HL-60 (cell line): ENCODE results near the gene MAP7.

Source experiments
- DNase-seq, 2 experiments: peaks; one replicate each; pipeline ENCODE4 v3.0.0-alpha.2; 2010 to 2020; ENCODE audit warnings: low read depth in 1 of 2, low spot score in 1 of 2
- H3K27ac ChIP-seq: fragments of 250-450 bp; sonication (Bioruptor Pico); replicated peaks from 2 replicates; pipeline ENCODE4 v1.5.1; 2020; ENCODE audit warnings: mild to moderate bottlenecking, moderate library complexity
- H3K27me3 ChIP-seq: fragments of 250-450 bp; sonication (Bioruptor Pico); 2 replicates; pipeline ENCODE4 v1.5.1; 2021; ENCODE audit warnings: mild to moderate bottlenecking, moderate library complexity; ENCODE audit not compliant: insufficient read depth, poor library complexity, severe bottlenecking
- H3K4me3 ChIP-seq: replicated peaks from 2 replicates; pipeline ENCODE4 v1.5.1; 2011; ENCODE audit warnings: mild to moderate bottlenecking, control low read depth, low read length; ENCODE audit not compliant: insufficient read depth
- GABPA ChIP-seq: IDR thresholded peaks from 2 replicates; pipeline ENCODE4 v1.6.1; 2012; ENCODE audit warnings: low read depth
- POLR2AphosphoS5 ChIP-seq: IDR thresholded peaks from 2 replicates; pipeline ENCODE4 v1.6.1; 2012; ENCODE audit warnings: low read depth
- REST ChIP-seq: IDR thresholded peaks from 2 replicates; pipeline ENCODE4 v1.6.1; 2012; ENCODE audit warnings: low read depth; ENCODE audit not compliant: insufficient replicate concordance
- SPI1 ChIP-seq: IDR thresholded peaks from 2 replicates; pipeline ENCODE4 v1.6.1; 2012; ENCODE audit warnings: low read depth, mild to moderate bottlenecking, borderline replicate concordance
- TF ChIP-seq, protein P1 (sequence below): IDR thresholded peaks from one replicate; pipeline ENCODE4 v1.5.1; 2011; ENCODE audit warnings: low read length, control low read depth, inconsistent platforms; ENCODE audit not compliant: insufficient read depth

MAP7 gene

GRCh38 chr6:136534268-136534667 is 16.0 kb downstream of the MAP7 start:
- Histone ChIP-seq H3K27me3 (peaks cover 6% of the 10 kb centered on the region), H3K4me3 (no peak overlapping the region), H3K27ac (no peak overlapping the region)
- DNase-seq = no peak
- TF ChIP-seq REST = no peak
- no peak for TF ChIP-seq GABPA
- TF ChIP-seq POLR2AphosphoS5 = no peak
- TF ChIP-seq, protein P1, sequence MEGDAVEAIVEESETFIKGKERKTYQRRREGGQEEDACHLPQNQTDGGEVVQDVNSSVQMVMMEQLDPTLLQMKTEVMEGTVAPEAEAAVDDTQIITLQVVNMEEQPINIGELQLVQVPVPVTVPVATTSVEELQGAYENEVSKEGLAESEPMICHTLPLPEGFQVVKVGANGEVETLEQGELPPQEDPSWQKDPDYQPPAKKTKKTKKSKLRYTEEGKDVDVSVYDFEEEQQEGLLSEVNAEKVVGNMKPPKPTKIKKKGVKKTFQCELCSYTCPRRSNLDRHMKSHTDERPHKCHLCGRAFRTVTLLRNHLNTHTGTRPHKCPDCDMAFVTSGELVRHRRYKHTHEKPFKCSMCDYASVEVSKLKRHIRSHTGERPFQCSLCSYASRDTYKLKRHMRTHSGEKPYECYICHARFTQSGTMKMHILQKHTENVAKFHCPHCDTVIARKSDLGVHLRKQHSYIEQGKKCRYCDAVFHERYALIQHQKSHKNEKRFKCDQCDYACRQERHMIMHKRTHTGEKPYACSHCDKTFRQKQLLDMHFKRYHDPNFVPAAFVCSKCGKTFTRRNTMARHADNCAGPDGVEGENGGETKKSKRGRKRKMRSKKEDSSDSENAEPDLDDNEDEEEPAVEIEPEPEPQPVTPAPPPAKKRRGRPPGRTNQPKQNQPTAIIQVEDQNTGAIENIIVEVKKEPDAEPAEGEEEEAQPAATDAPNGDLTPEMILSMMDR = no peak
- no peak for TF ChIP-seq SPI1

GRCh38 chr6:136533487-136533886 is 16.7 kb downstream of the MAP7 start:
- no peak overlapping the region for H3K4me3 ChIP-seq
- no peak for DNase-seq
- TF ChIP-seq SPI1 (no peak), REST (no peak), POLR2AphosphoS5 (no peak), GABPA (no peak)
- TF ChIP-seq, protein P1 = no peak
- no peak overlapping the region for H3K27ac ChIP-seq
- peaks cover 6% of the 10 kb centered on the region for H3K27me3 ChIP-seq

DNA sequence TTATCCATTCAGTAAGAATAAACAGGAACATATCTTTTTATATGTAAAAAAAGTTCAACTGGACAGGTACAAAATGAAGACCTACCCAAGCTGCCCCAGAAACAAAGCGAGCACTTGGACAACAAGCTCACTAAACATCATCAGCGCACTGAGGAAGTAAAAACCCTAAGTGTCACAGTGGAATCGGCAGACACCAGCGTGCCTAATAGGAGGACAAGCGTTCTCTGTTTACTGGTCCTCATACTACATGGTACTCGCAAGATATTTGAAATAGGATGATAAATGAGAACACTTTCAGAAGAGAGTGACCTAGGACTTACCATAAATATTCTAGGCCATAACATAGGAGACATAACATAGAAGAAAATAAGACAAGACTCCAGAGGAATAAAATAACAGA is 18.2 kb downstream of the MAP7 start:
- Histone ChIP-seq H3K4me3 (no peak overlapping the region), H3K27ac (no peak overlapping the region), H3K27me3 (peaks cover 6% of the 10 kb centered on the region)
- TF ChIP-seq SPI1 = no peak
- no peak for TF ChIP-seq GABPA
- TF ChIP-seq, protein P1 = no peak
- no peak for TF ChIP-seq POLR2AphosphoS5
- TF ChIP-seq REST = no peak
- DNase-seq = no peak
